VCaP (cell line): ENCODE measurements around the gene ADGRG7.
"Not testable (repeated sequence)": the region's sequence is repeated elsewhere in the genome, so short reads cannot be mapped to it uniquely, and the experiment has no call there.

Experiments used
- H3K27ac ChIP-seq: fragments of 450-650 bp; 2 replicates; pipeline ENCODE4 v1.5.1; 2017
- CTCF ChIP-seq: fragments of 450-650 bp; conservative IDR thresholded peaks from 2 replicates; pipeline ENCODE4 v1.5.1; 2017; ENCODE audit warnings: mild to moderate bottlenecking, moderate library complexity

The ADGRG7 gene

DNA sequence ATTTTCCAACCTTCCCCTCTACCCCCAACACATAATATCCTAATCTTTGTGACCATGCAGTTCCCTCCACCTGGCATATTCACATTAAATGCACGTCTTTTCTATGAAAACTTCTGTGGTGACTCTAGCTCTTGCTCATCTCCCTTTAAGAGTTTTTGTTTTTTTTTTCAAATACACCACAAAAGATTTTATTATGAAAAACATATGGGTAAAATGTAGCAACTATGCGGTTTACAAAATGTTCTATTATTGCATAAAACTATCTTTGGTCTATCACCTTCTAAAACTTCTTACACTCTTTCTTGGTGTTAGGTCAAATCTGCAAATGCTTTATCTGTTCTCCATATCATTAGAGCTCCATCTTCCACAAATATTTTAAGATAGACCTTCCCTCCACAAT is 38.6 kb upstream of the ADGRG7 start:
- no peak for TF ChIP-seq CTCF
- H3K27ac ChIP-seq = no peak overlapping the region

- no peak for TF ChIP-seq CTCF
- H3K27ac ChIP-seq = no peak overlapping the region
Measured at GRCh38 chr3:100574536-100574935, 34.9 kb upstream of the ADGRG7 start.

DNA sequence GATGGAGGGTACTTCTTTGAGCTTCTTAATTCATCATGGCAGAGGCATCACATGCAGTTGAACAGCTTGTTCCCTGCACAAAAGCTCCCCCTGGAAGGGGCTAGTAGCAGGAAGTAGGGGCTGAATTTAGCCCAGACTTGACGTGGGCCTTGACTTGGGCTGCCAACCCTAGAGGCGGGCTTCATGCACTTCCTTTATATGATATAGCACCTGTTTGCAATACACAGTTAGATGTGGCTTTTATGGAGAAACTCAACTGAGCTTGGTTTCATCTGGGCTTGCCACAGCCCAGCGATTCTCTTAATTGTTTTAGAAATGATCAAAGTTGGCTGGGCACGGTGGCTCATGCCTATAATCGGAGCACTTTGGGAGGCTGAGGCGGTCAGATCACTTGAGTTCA is 33.7 kb upstream of the ADGRG7 start:
- H3K27ac ChIP-seq = no peak overlapping the region
- no peak for TF ChIP-seq CTCF

DNA sequence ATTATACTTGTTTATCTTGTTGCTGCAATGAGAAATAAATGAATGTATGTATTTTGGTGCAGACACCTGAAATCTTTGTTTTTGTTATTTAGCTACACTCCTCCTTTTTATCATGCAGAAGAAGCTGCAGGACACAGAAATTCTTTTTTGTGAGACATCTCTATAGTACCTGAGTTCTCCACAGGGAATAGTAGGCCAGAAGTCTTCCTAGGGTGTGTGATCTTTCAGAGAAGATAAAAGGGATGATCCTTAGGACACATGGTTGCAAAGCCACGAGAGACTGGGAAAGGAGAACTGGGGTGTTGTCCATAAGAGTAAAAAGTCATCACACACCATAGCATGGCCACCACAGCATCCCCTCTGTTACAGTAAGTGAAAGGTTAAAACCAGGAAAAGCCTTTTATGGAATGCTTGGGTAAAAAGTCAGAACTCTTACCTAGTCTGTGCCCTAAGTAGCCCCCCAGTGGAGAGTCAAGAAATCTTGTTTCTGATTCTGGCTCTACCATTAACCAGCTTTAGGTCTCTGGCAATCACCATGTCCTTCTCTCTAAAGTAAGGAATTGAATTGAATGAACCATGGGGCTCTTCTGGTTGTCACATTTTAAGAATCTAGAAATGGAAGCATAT is 31.9 kb upstream of the ADGRG7 start:
- H3K27ac ChIP-seq = no peak overlapping the region
- no peak for TF ChIP-seq CTCF

GRCh38 chr3:100578646-100579045 is 30.8 kb upstream of the ADGRG7 start:
- TF ChIP-seq CTCF = no peak
- H3K27ac ChIP-seq = no peak overlapping the region

DNA sequence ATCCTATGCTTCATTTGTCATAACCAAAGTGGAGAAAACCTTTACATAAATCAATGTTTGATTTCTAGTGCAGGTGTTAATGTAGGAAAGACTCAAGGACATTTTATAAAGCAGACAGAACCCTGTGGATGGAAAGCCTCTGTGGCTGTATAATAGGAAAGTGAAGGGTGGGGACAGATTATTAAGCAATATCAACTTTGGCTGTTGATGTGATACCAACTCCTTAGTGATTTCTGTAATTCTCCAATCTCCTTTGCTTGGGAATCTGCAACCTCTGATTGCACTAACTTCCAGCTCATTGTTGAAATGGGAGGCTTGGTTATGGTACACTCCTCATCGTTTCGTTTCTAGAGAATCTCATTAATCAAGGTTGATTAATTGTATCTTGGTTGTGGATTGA is 29.3 kb upstream of the ADGRG7 start:
- no peak for TF ChIP-seq CTCF
- no peak overlapping the region for H3K27ac ChIP-seq

DNA sequence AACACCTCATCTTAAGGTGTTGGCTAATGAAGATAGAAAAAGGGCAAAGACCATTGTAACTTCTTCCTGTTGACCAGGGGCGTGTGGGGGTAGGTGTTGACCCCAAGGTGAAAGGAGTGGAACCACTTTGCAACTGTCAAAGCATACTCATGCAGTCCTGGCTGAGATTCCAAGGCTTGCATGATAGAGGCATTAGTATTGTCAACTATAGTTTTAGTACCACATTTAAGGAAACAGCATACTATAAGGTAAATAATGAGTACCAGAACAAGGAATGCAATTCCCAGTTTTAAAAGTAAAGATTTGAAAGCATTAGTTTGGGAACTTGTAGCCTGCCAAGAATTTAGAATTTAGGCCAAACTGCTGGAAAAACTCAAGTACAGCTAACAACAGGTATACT is 27.8 kb upstream of the ADGRG7 start:
- TF ChIP-seq CTCF = no peak
- H3K27ac ChIP-seq = no peak overlapping the region

- not testable (repeated sequence) for H3K27ac ChIP-seq
Measured at GRCh38 chr3:100582157-100582556, 27.2 kb upstream of the ADGRG7 start.
